Measurements from ENCODE around the gene CDH9. TPM values are rescaled to one million over a fixed set of nuclear protein-coding genes. Genes with fewer than 3 reads are reported as not detected.

Gene CDH9
- total RNA-seq, 2 experiments from 2014 or later = not detected

DNA sequence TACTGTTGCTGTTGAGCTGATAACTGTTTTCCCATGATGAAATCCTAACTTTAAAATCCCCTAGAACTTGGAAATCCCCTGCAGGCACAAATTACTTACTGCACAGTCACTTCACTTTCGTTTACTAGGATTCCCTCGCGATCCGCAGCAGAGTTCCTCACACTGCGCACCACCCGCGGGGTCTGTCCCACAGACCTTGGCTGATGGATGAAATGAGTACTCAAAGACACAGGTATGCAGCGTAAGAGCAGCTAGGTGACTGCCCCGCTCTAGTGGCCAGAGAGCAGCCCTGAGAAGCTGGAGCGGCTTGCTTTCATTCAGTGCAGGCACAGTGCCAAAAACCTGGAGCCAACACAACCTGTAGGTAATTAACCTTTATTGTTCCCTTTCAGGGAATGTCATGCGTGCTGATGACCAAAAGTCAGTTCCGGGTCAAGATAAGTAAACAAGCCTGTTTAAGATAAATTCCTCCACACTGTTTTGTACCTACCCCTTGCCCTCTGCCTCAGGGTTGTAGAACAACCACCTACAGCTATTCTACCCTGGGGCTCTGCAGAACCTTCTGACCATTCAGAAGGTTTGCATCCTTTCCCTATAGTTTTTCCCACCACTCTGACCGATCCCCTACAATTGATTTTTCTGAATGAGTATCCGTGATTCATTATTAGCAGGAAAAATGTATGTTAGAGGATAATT, 191.2 kb downstream of the CDH9 start:
- CTCF ChIA-PET = no interaction called here
- Mint-ChIP-seq H3K9me3 (peaks cover 15% of the 10 kb centered on the region), H3K27me3 (no peaks in the 10 kb centered on the region), H3K4me1 (no peaks in the 10 kb centered on the region), H3K36me3 (ENCODE audit: low read depth) (no peaks in the 10 kb centered on the region), H3K27ac (no peak overlapping the region), H3K4me3 (no peak overlapping the region)
- POLR2A ChIA-PET = no interaction called here
- no peak for DNase-seq

DNA sequence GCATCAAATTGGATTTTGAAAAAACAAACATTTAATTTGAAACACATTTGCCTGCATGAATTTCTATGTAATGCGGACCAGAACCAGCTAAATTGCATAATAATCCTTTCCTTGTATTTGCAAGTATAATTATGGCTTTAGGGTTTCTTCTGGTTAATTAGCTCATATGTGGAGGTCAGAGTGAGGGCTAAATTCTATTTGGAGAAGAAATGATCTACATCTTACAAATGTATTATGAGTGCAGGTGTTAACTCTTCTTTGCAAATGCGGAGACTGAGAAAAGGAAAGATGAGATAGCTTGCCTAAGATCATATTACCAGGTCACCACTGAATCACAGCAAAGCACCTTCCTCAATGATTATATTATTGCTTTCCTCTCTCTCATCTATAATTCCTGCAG, 194.7 kb downstream of the CDH9 start:
- ChIA-PET CTCF (no interaction called here), POLR2A (no interaction called here)
- Mint-ChIP-seq H3K36me3 (ENCODE audit: low read depth) (no peaks in the 10 kb centered on the region), H3K9me3 (peaks cover 11% of the 10 kb centered on the region), H3K4me1 (no peaks in the 10 kb centered on the region), H3K27me3 (no peaks in the 10 kb centered on the region), H3K27ac (no peak overlapping the region), H3K4me3 (no peak overlapping the region)
- DNase-seq = no peak

DNA sequence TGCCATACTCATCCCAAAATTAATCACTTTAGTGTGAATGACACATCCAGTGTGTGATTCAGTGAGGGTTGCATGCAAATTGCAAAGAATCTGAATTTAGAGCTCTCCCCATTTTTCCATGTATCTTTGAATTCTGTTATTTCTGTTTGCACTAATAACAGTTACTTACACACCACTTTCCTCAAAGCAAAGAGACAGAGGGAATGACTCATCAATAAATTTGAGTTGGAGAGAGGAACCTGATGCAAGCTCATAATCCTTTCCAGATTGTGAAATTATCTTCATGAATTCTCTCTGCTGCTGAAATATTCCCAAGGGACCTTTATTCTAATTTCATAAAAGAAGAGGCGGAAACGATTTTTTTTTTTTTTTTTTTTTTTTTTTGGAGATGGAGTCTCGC, 204.8 kb downstream of the CDH9 start:
- CTCF ChIA-PET = no interaction called here
- Mint-ChIP-seq H3K4me3 (no peak overlapping the region), H3K27me3 (no peaks in the 10 kb centered on the region), H3K36me3 (ENCODE audit: low read depth) (no peaks in the 10 kb centered on the region), H3K4me1 (no peaks in the 10 kb centered on the region), H3K27ac (no peak overlapping the region), H3K9me3 (peaks cover 18% of the 10 kb centered on the region)
- POLR2A ChIA-PET = no interaction called here
- DNase-seq = no peak

Data from activated CD4-positive, alpha-beta memory T cell treated with anti-CD3 and anti-CD28 coated beads, Interleukin-2, amount 10 ng/mL, durations not matched to agents 7 days and 5 days (primary cell).